ENCODE results near the gene CDC25B. TPM values are rescaled to one million over a fixed set of nuclear protein-coding genes. Genes with fewer than 3 reads are reported as not detected.

The CDC25B gene
- total RNA-seq, 2 donors from 2014 or later = 220 to 223 TPM

GRCh38 chr20:3847429-3847940, 51.4 kb downstream of the CDC25B start:
- Mint-ChIP-seq H3K4me3 (peak overlapping the region; percentile 88), H3K27me3 (no peaks in the 10 kb centered on the region), H3K4me1 (peaks cover 12% of the 10 kb centered on the region), H3K36me3 (ENCODE audit: low read depth) (no peaks in the 10 kb centered on the region), H3K27ac (peak overlapping the region; percentile 80)
- ATAC-seq (no peak), DNase-seq (no peak)
- no peaks in the 10 kb centered on the region for H3K9me3 ChIP-seq (ENCODE audit: control insufficient read depth, low read length, poor library complexity, severe bottlenecking)

GRCh38 chr20:3848565-3848964, 52.5 kb downstream of the CDC25B start:
- ATAC-seq = no peak
- H3K27ac Mint-ChIP-seq = peak overlapping the region; percentile 78

GRCh38 chr20:3854462-3854871, 58.4 kb downstream of the CDC25B start:
- H3K4me1 Mint-ChIP-seq = peaks cover 10% of the 10 kb centered on the region
- H3K36me3 Mint-ChIP-seq (ENCODE audit: low read depth) = peaks cover 5% of the 10 kb centered on the region
- peak overlapping the region; percentile 60 for H3K27ac Mint-ChIP-seq
- no peaks in the 10 kb centered on the region for H3K9me3 ChIP-seq (ENCODE audit: control insufficient read depth, low read length, poor library complexity, severe bottlenecking)
- ATAC-seq = no peak
- no peak overlapping the region for H3K4me3 Mint-ChIP-seq
- no peaks in the 10 kb centered on the region for H3K27me3 Mint-ChIP-seq
- no peak for DNase-seq

More at GRCh38 chr20:3848565-3848964, 52.5 kb downstream of the CDC25B start:
- H3K4me1 Mint-ChIP-seq = peaks cover 12% of the 10 kb centered on the region
- no peaks in the 10 kb centered on the region for H3K9me3 ChIP-seq (ENCODE audit: control insufficient read depth, low read length, poor library complexity, severe bottlenecking)
- H3K36me3 Mint-ChIP-seq (ENCODE audit: low read depth) = no peaks in the 10 kb centered on the region
- no peaks in the 10 kb centered on the region for H3K27me3 Mint-ChIP-seq
- peak overlapping the region; percentile 88 for H3K4me3 Mint-ChIP-seq
- no peak for DNase-seq

Other genes with a start within 250 kb of the CDC25B start
- gene GFRA4, start 132.9 kb upstream of the CDC25B start, total RNA-seq = not detected
- not detected for gene ADAM33, start 114.3 kb upstream of the CDC25B start, total RNA-seq
- gene SIGLEC1, start 83.7 kb upstream of the CDC25B start, total RNA-seq = under 1 TPM; 0.10 to 0.13 TPM
- gene HSPA12B, start 63.6 kb upstream of the CDC25B start, total RNA-seq = not detected
- gene ADISSP, start 28.6 kb upstream of the CDC25B start, total RNA-seq = 10 to 100 TPM; 13.3 to 19.0 TPM
- under 1 TPM in 1 of 2 donors, not detected in 1; 0.18 TPM for gene SPEF1, start 14.9 kb upstream of the CDC25B start, total RNA-seq
- gene CENPB, start 9.6 kb upstream of the CDC25B start, total RNA-seq = 10 to 100 TPM; 36.9 to 40.2 TPM
- 10 to 100 TPM; 11.3 to 11.9 TPM for gene AP5S1, start 24.2 kb downstream of the CDC25B start, total RNA-seq
- gene MAVS, start 50.5 kb downstream of the CDC25B start, total RNA-seq = 10 to 100 TPM; 20.1 to 21.1 TPM
- gene PANK2, start 93.1 kb downstream of the CDC25B start, total RNA-seq = 10 to 100 TPM; 47.2 to 53.0 TPM
- 10 to 100 TPM; 10.0 to 15.9 TPM for gene RNF24, start 219.2 kb downstream of the CDC25B start, total RNA-seq

Data from T-helper 17 cell (primary cell).